Testis (tissue), 2 donors: ENCODE results near the gene CCDC83.

Experiments
- POLR2A ChIP-seq: fragments of 450-650 bp; IDR thresholded peaks from one replicate; pipeline ENCODE4 v1.6.1; 2017; ENCODE audit warnings: antibody characterized with exemption, mild to moderate bottlenecking, moderate library complexity
- TF ChIP-seq, protein P1 (sequence below), 3 experiments: fragments of 450-650 bp in 2 of 3; fragments of 200-600 bp in 1 of 3; sonication (generic) in 1 of 3; IDR thresholded peaks; one replicate each; pipeline ENCODE4 v1.5.1; 2016 to 2019; ENCODE audit warnings: antibody characterized with exemption in 3 of 3, mild to moderate bottlenecking in 2 of 3, moderate library complexity in 1 of 3

DNA sequence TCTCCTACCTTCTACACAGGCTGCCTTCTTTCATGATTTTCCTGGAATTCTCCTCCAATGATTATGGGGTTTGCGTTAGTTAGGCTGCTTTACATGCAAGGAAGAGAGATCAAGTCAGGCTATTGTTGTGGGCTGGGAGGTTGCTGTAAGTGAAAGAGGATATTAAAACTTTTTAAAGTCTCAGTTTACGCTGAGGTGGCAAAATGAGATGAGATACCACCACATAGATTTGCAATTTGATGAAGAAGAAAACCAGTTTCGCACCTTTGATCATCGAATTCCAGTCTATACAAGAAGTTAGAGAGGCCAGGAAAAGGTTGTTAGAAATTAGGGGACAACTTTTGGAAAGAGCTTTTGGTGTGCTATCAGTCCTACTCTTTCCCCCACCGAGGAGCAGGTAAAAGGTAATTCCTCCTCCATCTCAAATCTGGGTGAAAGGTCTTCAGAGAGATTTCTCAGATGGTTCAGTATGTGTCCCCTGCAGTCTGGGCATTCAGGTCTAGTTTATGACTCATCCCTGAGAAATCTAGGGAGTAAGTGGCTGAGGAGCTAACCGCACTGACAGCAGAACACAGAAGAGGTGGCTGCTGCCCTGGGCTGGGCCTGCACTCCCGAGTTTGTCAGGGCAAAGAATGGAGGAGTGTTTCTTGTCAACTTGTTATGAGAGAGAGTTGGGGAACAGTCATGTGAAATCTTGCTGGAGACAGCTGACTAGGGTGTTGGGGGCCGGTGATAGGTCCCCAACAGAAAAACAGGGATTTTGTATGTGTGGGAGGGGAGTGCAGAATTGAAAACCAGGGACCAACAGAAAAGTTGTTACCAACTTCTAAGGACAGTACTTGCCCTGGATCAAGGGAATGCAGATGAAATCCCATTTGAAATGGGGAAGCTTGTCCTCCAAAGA, 34.7 kb downstream of the CCDC83 start:
- TF ChIP-seq, protein P1, sequence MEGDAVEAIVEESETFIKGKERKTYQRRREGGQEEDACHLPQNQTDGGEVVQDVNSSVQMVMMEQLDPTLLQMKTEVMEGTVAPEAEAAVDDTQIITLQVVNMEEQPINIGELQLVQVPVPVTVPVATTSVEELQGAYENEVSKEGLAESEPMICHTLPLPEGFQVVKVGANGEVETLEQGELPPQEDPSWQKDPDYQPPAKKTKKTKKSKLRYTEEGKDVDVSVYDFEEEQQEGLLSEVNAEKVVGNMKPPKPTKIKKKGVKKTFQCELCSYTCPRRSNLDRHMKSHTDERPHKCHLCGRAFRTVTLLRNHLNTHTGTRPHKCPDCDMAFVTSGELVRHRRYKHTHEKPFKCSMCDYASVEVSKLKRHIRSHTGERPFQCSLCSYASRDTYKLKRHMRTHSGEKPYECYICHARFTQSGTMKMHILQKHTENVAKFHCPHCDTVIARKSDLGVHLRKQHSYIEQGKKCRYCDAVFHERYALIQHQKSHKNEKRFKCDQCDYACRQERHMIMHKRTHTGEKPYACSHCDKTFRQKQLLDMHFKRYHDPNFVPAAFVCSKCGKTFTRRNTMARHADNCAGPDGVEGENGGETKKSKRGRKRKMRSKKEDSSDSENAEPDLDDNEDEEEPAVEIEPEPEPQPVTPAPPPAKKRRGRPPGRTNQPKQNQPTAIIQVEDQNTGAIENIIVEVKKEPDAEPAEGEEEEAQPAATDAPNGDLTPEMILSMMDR (IDR thresholded peaks at IDR 0.05): no peak
- no peak for TF ChIP-seq POLR2A
